ENCODE data around the gene ZPBP2. TPM values are rescaled to one million over a fixed set of nuclear protein-coding genes. Genes with fewer than 3 reads are reported as not detected.

ZPBP2 gene
- total RNA-seq, 1 experiment from 2014 or later: not detected

DNA sequence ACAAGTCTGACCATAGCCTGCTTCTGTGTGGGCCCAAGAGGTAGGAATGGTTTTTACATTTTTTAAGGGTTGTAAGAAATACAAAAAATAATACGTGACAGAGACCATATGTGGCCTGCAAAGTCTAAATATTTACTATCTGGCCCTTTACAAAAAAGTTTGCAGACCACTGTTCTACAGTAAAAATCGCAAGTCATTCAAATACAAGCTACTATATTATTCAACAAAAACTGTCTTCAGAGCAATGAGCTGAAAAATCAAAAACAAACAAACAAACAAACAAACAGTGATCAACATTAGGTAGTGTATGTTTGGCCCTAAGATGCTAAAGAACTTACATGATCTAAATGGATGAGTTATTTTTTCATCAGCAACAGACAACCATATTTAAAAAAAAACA is 36.4 kb upstream of the ZPBP2 start:
- no peaks in the 10 kb centered on the region for H3K36me3 ChIP-seq (ENCODE audit: control insufficient read depth in 1 of 2, insufficient read depth in 2 of 2, low read length in 2 of 2)
- peak overlapping the region; percentile 67 for H2AFZ ChIP-seq (ENCODE audit: low read depth, low read length, poor library complexity, severe bottlenecking)
- H3K9me3 ChIP-seq (ENCODE audit: control insufficient read depth in 1 of 2, insufficient read depth in 1 of 2, low read depth in 1 of 2, low read length in 2 of 2): no peaks in the 10 kb centered on the region
- ChIA-PET CTCF (no interaction called here), POLR2A (no interaction called here), RAD21 (ENCODE audit: low non-redundant PET in 1 of 2, low total read pairs in 2 of 2, uncharacterized antibody in 2 of 2, unreplicated experiment in 2 of 2) (no interaction called here)
- BruUV-seq (replicated peaks): no TSS peak
- H3K4me1 ChIP-seq (ENCODE audit: control insufficient read depth in 1 of 2, insufficient read depth in 2 of 2, low read length in 2 of 2): no peaks in the 10 kb centered on the region
- TF ChIP-seq, protein P1, sequence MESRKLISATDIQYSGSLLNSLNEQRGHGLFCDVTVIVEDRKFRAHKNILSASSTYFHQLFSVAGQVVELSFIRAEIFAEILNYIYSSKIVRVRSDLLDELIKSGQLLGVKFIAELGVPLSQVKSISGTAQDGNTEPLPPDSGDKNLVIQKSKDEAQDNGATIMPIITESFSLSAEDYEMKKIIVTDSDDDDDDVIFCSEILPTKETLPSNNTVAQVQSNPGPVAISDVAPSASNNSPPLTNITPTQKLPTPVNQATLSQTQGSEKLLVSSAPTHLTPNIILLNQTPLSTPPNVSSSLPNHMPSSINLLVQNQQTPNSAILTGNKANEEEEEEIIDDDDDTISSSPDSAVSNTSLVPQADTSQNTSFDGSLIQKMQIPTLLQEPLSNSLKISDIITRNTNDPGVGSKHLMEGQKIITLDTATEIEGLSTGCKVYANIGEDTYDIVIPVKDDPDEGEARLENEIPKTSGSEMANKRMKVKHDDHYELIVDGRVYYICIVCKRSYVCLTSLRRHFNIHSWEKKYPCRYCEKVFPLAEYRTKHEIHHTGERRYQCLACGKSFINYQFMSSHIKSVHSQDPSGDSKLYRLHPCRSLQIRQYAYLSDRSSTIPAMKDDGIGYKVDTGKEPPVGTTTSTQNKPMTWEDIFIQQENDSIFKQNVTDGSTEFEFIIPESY (IDR thresholded peaks at IDR 0.05; ENCODE audit: extremely low read depth, insufficient replicate concordance, low read length): no peak
- TF ChIP-seq EZH2phosphoT487 (IDR thresholded peaks at IDR 0.05; ENCODE audit: borderline replicate concordance): no peak
- no peak for TF ChIP-seq POLR2AphosphoS5 (IDR thresholded peaks at IDR 0.05; ENCODE audit: low read depth, low read length)
- no peak for TF ChIP-seq ZNF274 (IDR thresholded peaks at IDR 0.05; ENCODE audit: low read depth, low read length)
- no peak for TF ChIP-seq CBX3 (IDR thresholded peaks at IDR 0.05; ENCODE audit: low read depth)
- TF ChIP-seq, protein P2, sequence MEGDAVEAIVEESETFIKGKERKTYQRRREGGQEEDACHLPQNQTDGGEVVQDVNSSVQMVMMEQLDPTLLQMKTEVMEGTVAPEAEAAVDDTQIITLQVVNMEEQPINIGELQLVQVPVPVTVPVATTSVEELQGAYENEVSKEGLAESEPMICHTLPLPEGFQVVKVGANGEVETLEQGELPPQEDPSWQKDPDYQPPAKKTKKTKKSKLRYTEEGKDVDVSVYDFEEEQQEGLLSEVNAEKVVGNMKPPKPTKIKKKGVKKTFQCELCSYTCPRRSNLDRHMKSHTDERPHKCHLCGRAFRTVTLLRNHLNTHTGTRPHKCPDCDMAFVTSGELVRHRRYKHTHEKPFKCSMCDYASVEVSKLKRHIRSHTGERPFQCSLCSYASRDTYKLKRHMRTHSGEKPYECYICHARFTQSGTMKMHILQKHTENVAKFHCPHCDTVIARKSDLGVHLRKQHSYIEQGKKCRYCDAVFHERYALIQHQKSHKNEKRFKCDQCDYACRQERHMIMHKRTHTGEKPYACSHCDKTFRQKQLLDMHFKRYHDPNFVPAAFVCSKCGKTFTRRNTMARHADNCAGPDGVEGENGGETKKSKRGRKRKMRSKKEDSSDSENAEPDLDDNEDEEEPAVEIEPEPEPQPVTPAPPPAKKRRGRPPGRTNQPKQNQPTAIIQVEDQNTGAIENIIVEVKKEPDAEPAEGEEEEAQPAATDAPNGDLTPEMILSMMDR (IDR thresholded peaks at IDR 0.05 in 2 of 3, conservative IDR thresholded peaks at IDR 0.05 in 1 of 3; ENCODE audit: borderline replicate concordance in 1 of 3, insufficient read depth in 1 of 3, low read depth in 2 of 3, low read length in 2 of 3): no peak
- TF ChIP-seq FOSL1 (IDR thresholded peaks at IDR 0.05; ENCODE audit: low read depth): no peak
- TF ChIP-seq ELF1 (IDR thresholded peaks at IDR 0.05; ENCODE audit: borderline replicate concordance, low read depth): no peak
- TF ChIP-seq, protein P3, sequence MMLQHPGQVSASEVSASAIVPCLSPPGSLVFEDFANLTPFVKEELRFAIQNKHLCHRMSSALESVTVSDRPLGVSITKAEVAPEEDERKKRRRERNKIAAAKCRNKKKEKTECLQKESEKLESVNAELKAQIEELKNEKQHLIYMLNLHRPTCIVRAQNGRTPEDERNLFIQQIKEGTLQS (IDR thresholded peaks at IDR 0.05): no peak
- TF ChIP-seq EZH2 (IDR thresholded peaks at IDR 0.05): no peak
- TF ChIP-seq SIN3A (IDR thresholded peaks at IDR 0.05; ENCODE audit: low read depth): no peak
- TF ChIP-seq EGR1 (IDR thresholded peaks at IDR 0.05; ENCODE audit: low read depth): no peak
- no peak for TF ChIP-seq JUND (IDR thresholded peaks at IDR 0.05)
- no peak for TF ChIP-seq RAD21 (IDR thresholded peaks at IDR 0.05; ENCODE audit: low read depth)
- TF ChIP-seq, protein P4, sequence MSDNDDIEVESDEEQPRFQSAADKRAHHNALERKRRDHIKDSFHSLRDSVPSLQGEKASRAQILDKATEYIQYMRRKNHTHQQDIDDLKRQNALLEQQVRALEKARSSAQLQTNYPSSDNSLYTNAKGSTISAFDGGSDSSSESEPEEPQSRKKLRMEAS (IDR thresholded peaks at IDR 0.05): no peak
- TF ChIP-seq, protein P5, sequence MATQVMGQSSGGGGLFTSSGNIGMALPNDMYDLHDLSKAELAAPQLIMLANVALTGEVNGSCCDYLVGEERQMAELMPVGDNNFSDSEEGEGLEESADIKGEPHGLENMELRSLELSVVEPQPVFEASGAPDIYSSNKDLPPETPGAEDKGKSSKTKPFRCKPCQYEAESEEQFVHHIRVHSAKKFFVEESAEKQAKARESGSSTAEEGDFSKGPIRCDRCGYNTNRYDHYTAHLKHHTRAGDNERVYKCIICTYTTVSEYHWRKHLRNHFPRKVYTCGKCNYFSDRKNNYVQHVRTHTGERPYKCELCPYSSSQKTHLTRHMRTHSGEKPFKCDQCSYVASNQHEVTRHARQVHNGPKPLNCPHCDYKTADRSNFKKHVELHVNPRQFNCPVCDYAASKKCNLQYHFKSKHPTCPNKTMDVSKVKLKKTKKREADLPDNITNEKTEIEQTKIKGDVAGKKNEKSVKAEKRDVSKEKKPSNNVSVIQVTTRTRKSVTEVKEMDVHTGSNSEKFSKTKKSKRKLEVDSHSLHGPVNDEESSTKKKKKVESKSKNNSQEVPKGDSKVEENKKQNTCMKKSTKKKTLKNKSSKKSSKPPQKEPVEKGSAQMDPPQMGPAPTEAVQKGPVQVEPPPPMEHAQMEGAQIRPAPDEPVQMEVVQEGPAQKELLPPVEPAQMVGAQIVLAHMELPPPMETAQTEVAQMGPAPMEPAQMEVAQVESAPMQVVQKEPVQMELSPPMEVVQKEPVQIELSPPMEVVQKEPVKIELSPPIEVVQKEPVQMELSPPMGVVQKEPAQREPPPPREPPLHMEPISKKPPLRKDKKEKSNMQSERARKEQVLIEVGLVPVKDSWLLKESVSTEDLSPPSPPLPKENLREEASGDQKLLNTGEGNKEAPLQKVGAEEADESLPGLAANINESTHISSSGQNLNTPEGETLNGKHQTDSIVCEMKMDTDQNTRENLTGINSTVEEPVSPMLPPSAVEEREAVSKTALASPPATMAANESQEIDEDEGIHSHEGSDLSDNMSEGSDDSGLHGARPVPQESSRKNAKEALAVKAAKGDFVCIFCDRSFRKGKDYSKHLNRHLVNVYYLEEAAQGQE (IDR thresholded peaks at IDR 0.05; ENCODE audit: low read depth): no peak
- TF ChIP-seq YY1 (IDR thresholded peaks at IDR 0.05; ENCODE audit: extremely low read depth, insufficient replicate concordance, low read depth, low read length): no peak
- no peaks in the 10 kb centered on the region for H4K20me1 ChIP-seq (ENCODE audit: insufficient read depth)
- DNase-seq (ENCODE audit: low read depth, low spot score) (no peak), ATAC-seq (no peak)
- no peak overlapping the region for H3K27ac ChIP-seq (ENCODE audit: low read depth, low read length)
- H3K27me3 ChIP-seq (ENCODE audit: insufficient read depth, low read length): no peaks in the 10 kb centered on the region
- no peak overlapping the region for H3K9ac ChIP-seq (ENCODE audit: low read length)
- H3K4me2 ChIP-seq (ENCODE audit: low read length): no peak overlapping the region
- H3K79me2 ChIP-seq (ENCODE audit: insufficient read depth, low read length): no peaks in the 10 kb centered on the region
- H3K4me3 ChIP-seq (replicated peaks in 1 of 2; ENCODE audit: low read depth in 1 of 2, low read length in 2 of 2): no peak overlapping the region
- H3K9me2 ChIP-seq (ENCODE audit: insufficient read depth): no peaks in the 10 kb centered on the region
- intact Hi-C loops (cut with micrococcal nuclease): no loop called here

All from HCT116 (cell line).